Tibial nerve (tissue), 4 donors: ENCODE data around the gene ELL. TPM values are rescaled to one million over a fixed set of nuclear protein-coding genes. Genes with fewer than 3 reads are reported as not detected.
"Not testable (repeated sequence)": the region's sequence is repeated elsewhere in the genome, so short reads cannot be mapped to it uniquely, and the experiment has no call there.

Experiments used
- DNase-seq, 2 donors: peaks; one replicate each; pipeline ENCODE4 v3.0.0-alpha.2; 2019; ENCODE audit warnings: low spot score in 2 of 2
- H3K27ac ChIP-seq, 4 donors: fragments of 200-600 bp; sonication (generic) in 3 of 4; one replicate each; pipeline ENCODE4 v1.5.1; 2017 to 2019; ENCODE audit warnings: mild to moderate bottlenecking in 1 of 4
- H3K27me3 ChIP-seq, 2 donors: fragments of 200-600 bp; sonication (generic) in 1 of 2; one replicate each; pipeline versions ENCODE4 v1.5.1 to v1.6.0; 2017 to 2019
- H3K36me3 ChIP-seq, 3 donors: fragments of 200-600 bp; sonication (generic); one replicate each; pipeline ENCODE4 v1.5.1; 2018 to 2019
- H3K4me1 ChIP-seq, 4 donors: fragments of 200-600 bp; sonication (generic) in 3 of 4; one replicate each; pipeline ENCODE4 v1.5.1; 2017 to 2019
- H3K4me3 ChIP-seq, 4 donors: fragments of 200-600 bp; sonication (generic) in 3 of 4; one replicate each; pipeline ENCODE4 v1.5.1; 2017 to 2019; ENCODE audit warnings: mild to moderate bottlenecking in 1 of 4, moderate library complexity in 1 of 4
- H3K9me3 ChIP-seq, 4 donors: fragments of 200-600 bp; sonication (generic) in 3 of 4; one replicate each; pipeline ENCODE4 v1.5.1; 2017 to 2019
- CTCF ChIP-seq, 5 experiments: fragments of 200-600 bp in 3 of 5; fragments of 450-650 bp in 2 of 5; sonication (generic) in 3 of 5; IDR thresholded peaks; one replicate each; pipeline ENCODE4 v1.5.1; 2016 to 2019; ENCODE audit warnings: antibody characterized with exemption in 5 of 5, mild to moderate bottlenecking in 3 of 5, moderate library complexity in 2 of 5
- EP300 ChIP-seq, 2 donors: sonication (generic); formaldehyde crosslinking; IDR thresholded peaks; one replicate each; pipeline ENCODE4 v1.6.1; 2017; ENCODE audit warnings: antibody characterized with exemption in 2 of 2, mild to moderate bottlenecking in 1 of 2
- POLR2A ChIP-seq, 2 donors: fragments of 450-650 bp; IDR thresholded peaks; one replicate each; pipeline ENCODE4 v1.6.1; 2017; ENCODE audit warnings: antibody characterized with exemption in 2 of 2, mild to moderate bottlenecking in 2 of 2, moderate library complexity in 2 of 2
- WGBS, 2 donors: methylation state at CpG; one replicate each; pipeline ENCODE4 v1.1.5; 2018; 5-methylcytosine and 5-hydroxymethylcytosine counted together
- total RNA-seq, 4 donors: library from RNA; depleted of rRNA; stranded (reverse); fragments of >200 nt; gene quantifications; one replicate each; pipeline ENCODE4 v1.1.0, GENCODE V29; 2016

ELL gene
- total RNA-seq, 4 donors from 2014 or later, result 13.8 to 45.9 (median 26.0) TPM

DNA sequence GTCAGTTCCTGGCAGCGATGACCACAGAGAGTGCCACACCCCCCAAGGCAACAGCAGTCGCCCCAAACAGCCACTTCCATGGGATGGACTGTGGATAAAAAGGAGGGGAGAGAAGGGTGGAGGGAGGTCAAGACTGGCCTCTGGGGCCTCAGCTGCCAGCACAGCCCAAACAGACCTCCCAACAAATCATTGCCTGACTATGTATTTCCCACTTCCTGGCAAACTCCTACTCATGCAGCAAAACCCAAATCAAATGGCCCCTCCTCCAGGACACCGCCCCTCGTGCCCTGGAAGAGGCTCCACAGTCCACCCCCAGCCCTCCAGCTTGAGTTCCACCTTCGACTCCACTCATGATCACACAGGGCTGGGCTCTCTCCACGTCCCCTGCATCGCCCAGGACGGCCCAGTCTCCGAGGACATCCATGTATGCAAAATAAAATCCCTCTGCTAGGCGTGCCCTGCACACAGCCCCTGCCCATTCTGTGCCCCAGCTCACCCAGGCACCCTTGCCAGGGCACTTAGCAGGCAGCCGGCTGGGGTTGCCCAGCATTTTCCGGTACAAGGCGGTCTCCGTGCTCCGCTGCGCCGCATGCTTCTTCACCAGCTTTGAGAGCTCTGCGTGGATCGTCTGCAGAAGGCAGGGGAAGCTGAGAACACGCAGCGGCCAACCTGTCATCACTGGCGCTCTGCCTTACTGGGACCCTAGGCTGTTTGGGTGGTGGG lies 10.5 kb upstream of the ELL start:
- DNase-seq, result no peak
- Histone ChIP-seq H3K36me3 (peaks cover 2 to 72% (median 8%) of the 10 kb centered on the region in 3 donors), H3K4me1 (no peaks in the 10 kb centered on the region), H3K9me3 (no peaks in the 10 kb centered on the region), H3K27me3 (no peaks in the 10 kb centered on the region), H3K4me3 (no peak overlapping the region), H3K27ac (no peak overlapping the region)
- WGBS, 2 donors, result 94 to 96% methylated on average over 22 of the region's 22 CpGs
- TF ChIP-seq EP300 (IDR thresholded peaks at IDR 0.05), result no peak
- no peak for TF ChIP-seq POLR2A (IDR thresholded peaks at IDR 0.05)

- WGBS, 2 donors, result 86 to 91% methylated on average over 9 of the region's 9 CpGs
- H3K36me3 ChIP-seq, result peaks cover under 1 to 63% (median 6%) of the 10 kb centered on the region in 3 donors
Observed at GRCh38 chr19:18531485-18531884, 9.6 kb upstream of the ELL start.

GRCh38 chr19:18529782-18530181 lies 7.9 kb upstream of the ELL start:
- no peak for DNase-seq
- Histone ChIP-seq H3K9me3 (no peaks in the 10 kb centered on the region), H3K27ac (no peak overlapping the region), H3K27me3 (no peaks in the 10 kb centered on the region), H3K4me1 (no peaks in the 10 kb centered on the region), H3K36me3 (peaks cover 0 to 46% (median 6%) of the 10 kb centered on the region in 3 donors), H3K4me3 (no peak overlapping the region)
- WGBS, 2 donors, result 70 to 83% methylated on average over 7 of the region's 7 CpGs
- TF ChIP-seq EP300 (IDR thresholded peaks at IDR 0.05) (no peak), POLR2A (IDR thresholded peaks at IDR 0.05) (no peak)

More at GRCh38 chr19:18531485-18531884, 9.6 kb upstream of the ELL start:
- Histone ChIP-seq H3K4me1 (no peaks in the 10 kb centered on the region), H3K9me3 (no peaks in the 10 kb centered on the region), H3K27me3 (no peaks in the 10 kb centered on the region), H3K4me3 (no peak overlapping the region), H3K27ac (no peak overlapping the region)
- TF ChIP-seq POLR2A (IDR thresholded peaks at IDR 0.05), result no peak
- TF ChIP-seq CTCF (IDR thresholded peaks at IDR 0.05), result no peak
- no peak for TF ChIP-seq EP300 (IDR thresholded peaks at IDR 0.05)
- DNase-seq, result no peak

DNA sequence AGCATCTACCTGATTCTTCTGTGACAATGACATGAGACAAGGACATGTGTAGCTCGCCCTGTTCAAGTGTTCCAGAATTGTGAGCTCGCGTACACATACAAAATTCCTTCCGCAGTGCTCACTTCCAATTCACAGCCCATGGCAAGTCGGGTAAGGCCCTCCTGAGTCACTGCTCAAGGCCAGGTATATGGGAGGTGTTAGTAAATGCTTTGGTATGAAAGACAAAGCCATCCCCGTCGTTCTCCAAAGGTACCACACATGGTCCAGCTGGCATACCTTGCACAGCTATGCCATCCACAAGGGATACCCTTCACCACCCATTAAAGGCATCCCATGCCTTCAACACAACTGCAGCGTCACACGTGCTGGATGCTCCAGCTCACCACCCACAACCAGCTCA lies 4.4 kb upstream of the ELL start:
- no peaks in the 10 kb centered on the region for H3K27me3 ChIP-seq

GRCh38 chr19:18523841-18524240 lies 2.0 kb upstream of the ELL start:
- no peak for TF ChIP-seq EP300 (IDR thresholded peaks at IDR 0.05)
- Histone ChIP-seq H3K4me1 (peaks cover 0 to 22% (median 15%) of the 10 kb centered on the region in 4 donors), H3K36me3 (no peaks in the 10 kb centered on the region), H3K4me3 (no peak overlapping the region), H3K27me3 (no peaks in the 10 kb centered on the region), H3K27ac (no peak overlapping the region), H3K9me3 (no peaks in the 10 kb centered on the region)
- WGBS, 2 donors, result 86 to 88% methylated on average over 9 of the region's 9 CpGs
- DNase-seq, result no peak

More for the DNA sequence above, 4.4 kb upstream of the ELL start:
- Histone ChIP-seq H3K4me3 (no peak overlapping the region), H3K36me3 (peaks cover 0 to 11% (median 0%) of the 10 kb centered on the region in 3 donors), H3K9me3 (no peaks in the 10 kb centered on the region), H3K27ac (no peak overlapping the region), H3K4me1 (peaks cover 0 to 7% (median 0%) of the 10 kb centered on the region in 4 donors)
- no peak for DNase-seq
- TF ChIP-seq CTCF (IDR thresholded peaks at IDR 0.05), result no peak
- TF ChIP-seq POLR2A (IDR thresholded peaks at IDR 0.05), result no peak
- 91 to 93% methylated on average over 9 of the region's 9 CpGs for WGBS, 2 donors

DNA sequence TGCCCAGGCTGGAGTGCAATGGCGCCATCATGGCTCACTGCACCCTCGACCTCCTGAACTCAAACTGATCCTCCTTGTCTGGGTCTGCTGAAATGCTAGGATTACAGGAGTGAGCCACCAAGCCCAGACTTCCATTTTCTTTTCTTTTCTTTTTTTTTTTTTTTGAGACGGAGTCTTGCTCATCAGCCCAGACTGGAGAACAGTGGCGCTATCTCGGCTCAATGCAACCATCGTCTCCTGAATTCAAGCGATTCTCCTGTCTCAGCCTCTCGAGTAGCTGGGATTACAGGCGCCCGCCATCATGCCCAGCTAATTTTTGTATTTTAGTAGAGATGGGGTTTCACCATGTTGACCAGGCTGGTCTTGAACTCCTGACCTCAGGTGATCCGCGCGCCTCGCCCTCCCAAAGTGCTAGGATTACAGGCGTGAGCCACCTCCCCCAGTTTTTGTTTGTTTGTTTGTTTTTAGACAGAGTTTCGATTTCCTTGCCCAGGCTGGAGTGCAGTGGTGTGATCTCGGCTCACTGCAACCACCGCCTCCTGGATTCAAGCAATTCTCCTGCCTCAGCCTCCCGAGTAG lies 1.1 kb upstream of the ELL start:
- DNase-seq, H3K36me3 ChIP-seq, H3K9me3 ChIP-seq, H3K27me3 ChIP-seq: not testable (repeated sequence)
- WGBS, 2 donors, result 72 to 78% methylated on average over 19 of the region's 19 CpGs
- Histone ChIP-seq H3K4me3 (peak overlapping the region in 1 of 4 donors; percentile 90), H3K27ac (peak overlapping the region in 3 of 4 donors; percentile 53 to 77 (median 67)), H3K4me1 (peaks cover 0 to 30% (median 17%) of the 10 kb centered on the region in 4 donors)
